GM19025 (cell line): ENCODE measurements around the gene MS4A15.
"Not testable (repeated sequence)": the region's sequence is repeated elsewhere in the genome, so short reads cannot be mapped to it uniquely, and the experiment has no call there.

ENCODE experiments used
- ATAC-seq: cut with Tn5 transposase; IDR thresholded peaks from one replicate; pipeline ENCODE4 v1.9.1; 2021; ENCODE audit warnings: mild to moderate bottlenecking, low read depth, moderate library complexity; ENCODE audit not compliant: unreplicated experiment

The MS4A15 gene

GRCh38 chr11:60797846-60798630, 41.4 kb downstream of the MS4A15 start:
- ATAC-seq = no peak

GRCh38 chr11:60798631-60799030, 42.0 kb downstream of the MS4A15 start:
- no peak for ATAC-seq

GRCh38 chr11:60801194-60801593, 44.5 kb downstream of the MS4A15 start:
- ATAC-seq = no peak

GRCh38 chr11:60803273-60803936, 46.7 kb downstream of the MS4A15 start:
- ATAC-seq = no peak

GRCh38 chr11:60809249-60809648, 52.6 kb downstream of the MS4A15 start:
- no peak for ATAC-seq

- ATAC-seq = no peak
These were observed 53.0 kb downstream of the MS4A15 start for GRCh38 chr11:60809691-60810090.

- ATAC-seq = no peak
These were observed 53.5 kb downstream of the MS4A15 start for GRCh38 chr11:60810151-60810550.

GRCh38 chr11:60810569-60810968, 53.9 kb downstream of the MS4A15 start:
- ATAC-seq = no peak

- no peak for ATAC-seq
These were observed 56.7 kb downstream of the MS4A15 start for GRCh38 chr11:60813324-60813723.

- no peak for ATAC-seq
These were observed 57.4 kb downstream of the MS4A15 start for GRCh38 chr11:60814112-60814511.

GRCh38 chr11:60816590-60817157, 60.0 kb downstream of the MS4A15 start:
- no peak for ATAC-seq

- ATAC-seq = no peak
These were observed 61.4 kb downstream of the MS4A15 start for GRCh38 chr11:60818057-60818456.

GRCh38 chr11:60821827-60822599, 65.3 kb downstream of the MS4A15 start:
- ATAC-seq = peak; percentile 49

- ATAC-seq = not testable (repeated sequence)
These were observed 67.2 kb downstream of the MS4A15 start for GRCh38 chr11:60823745-60824306.

GRCh38 chr11:60825118-60825517, 68.5 kb downstream of the MS4A15 start:
- ATAC-seq = no peak

GRCh38 chr11:60825790-60826189, 69.1 kb downstream of the MS4A15 start:
- no peak for ATAC-seq
